K562 (cell line): ENCODE measurements around the gene CDKN2B-AS1. TPM values are rescaled to one million over a fixed set of nuclear protein-coding genes. Genes with fewer than 3 reads are reported as not detected.

Experiments used
- CBX3 ChIP-seq, 2 experiments: IDR thresholded peaks; 1 replicate in 1 of 2; 2 replicates in 1 of 2; pipeline ENCODE4 v1.6.1; 2012; ENCODE audit warnings: inconsistent platforms in 2 of 2, low read length in 2 of 2, borderline replicate concordance in 1 of 2, control low read depth in 1 of 2
- E2F4 ChIP-seq: sonication (generic); formaldehyde crosslinking; IDR thresholded peaks from 2 replicates; pipeline ENCODE4 v1.8.0; 2022; ENCODE audit warnings: mild to moderate bottlenecking, low read depth, missing genetic modification reagents
- GATAD2A ChIP-seq: fragments of 450-650 bp; IDR thresholded peaks from 2 replicates; pipeline ENCODE4 v1.6.1; 2017
- IRF9 ChIP-seq: fragments of 450-650 bp; IDR thresholded peaks from 2 replicates; pipeline ENCODE4 v1.6.1; 2016; ENCODE audit warnings: missing biosample characterization, missing genetic modification characterization
- SIX5 ChIP-seq, 2 experiments: IDR thresholded peaks; 2 replicates each; pipeline ENCODE4 v1.6.1; 2011; ENCODE audit warnings: low read length in 2 of 2, borderline replicate concordance in 1 of 2, low read depth in 1 of 2, mild to moderate bottlenecking in 1 of 2, moderate library complexity in 1 of 2; ENCODE audit not compliant: insufficient read depth in 1 of 2
- TCF7L2 ChIP-seq: fragments of 150-350 bp; IDR thresholded peaks from 2 replicates; pipeline ENCODE4 v1.6.1; 2016; ENCODE audit warnings: low read depth, mild to moderate bottlenecking, low read length, moderate library complexity
- TOE1 ChIP-seq, 2 experiments: fragments of 450-650 bp in 1 of 2; sonication (generic) in 1 of 2; formaldehyde crosslinking in 1 of 2; IDR thresholded peaks; 2 replicates each; pipeline versions ENCODE4 v1.7.1 to v1.8.0; 2016 to 2022; ENCODE audit warnings: borderline replicate concordance in 2 of 2, mild to moderate bottlenecking in 2 of 2, antibody characterized with exemption in 1 of 2, inconsistent platforms in 1 of 2, low read depth in 1 of 2, missing genetic modification reagents in 1 of 2, moderate library complexity in 1 of 2
- ZNF764 ChIP-seq: fragments of 250-450 bp; sonication (Bioruptor Pico); IDR thresholded peaks from 2 replicates; pipeline ENCODE4 v1.4.0; 2020; ENCODE audit warnings: low read depth, mild to moderate bottlenecking, moderate library complexity
- polyA plus RNA-seq, 8 experiments: library from polyadenylated mRNA; depleted of rRNA in 4 of 8; stranded (reverse) in 5 of 8; unstranded in 3 of 8; fragments of >200 nt; fragmentation: Nextera tagmentation in 2 of 8; fragmentation: Illumina TruSeq in 1 of 8; extraction: Ambion mirVana in 2 of 8; extraction: Trizol in 1 of 8; gene quantifications; 2 replicates each; pipeline versions ENCODE4 v1.2.1 to v1.2.3, GENCODE V29; 2011 to 2014; ENCODE audit warnings: inconsistent platforms in 1 of 8, missing spikeins in 1 of 8
- total RNA-seq, 7 experiments: library from RNA; depleted of rRNA in 6 of 7; stranded (reverse); fragments of >200 nt in 6 of 7; fragmentation: Illumina TruSeq in 2 of 7; extraction: Trizol in 2 of 7; gene quantifications; 2 replicates each; pipeline versions ENCODE4 v1.2.1 to v1.2.3, GENCODE V29; 2011 to 2021; ENCODE audit warnings: low replicate concordance in 1 of 7
- TF ChIP-seq, protein P1 (sequence below): fragments of 450-650 bp; IDR thresholded peaks from 2 replicates; pipeline ENCODE4 v1.6.1; 2016; ENCODE audit warnings: mild to moderate bottlenecking, moderate library complexity

CDKN2B-AS1 gene
- total and polyA plus RNA-seq, 9 of the 15 experiments (the other 6 are each of a cell fraction or from before 2014, with no cell fraction given), result not detected

GRCh38 chr9:21974722-21975409 is 19.7 kb upstream of the CDKN2B-AS1 start (continued):
- TF ChIP-seq, protein P1, sequence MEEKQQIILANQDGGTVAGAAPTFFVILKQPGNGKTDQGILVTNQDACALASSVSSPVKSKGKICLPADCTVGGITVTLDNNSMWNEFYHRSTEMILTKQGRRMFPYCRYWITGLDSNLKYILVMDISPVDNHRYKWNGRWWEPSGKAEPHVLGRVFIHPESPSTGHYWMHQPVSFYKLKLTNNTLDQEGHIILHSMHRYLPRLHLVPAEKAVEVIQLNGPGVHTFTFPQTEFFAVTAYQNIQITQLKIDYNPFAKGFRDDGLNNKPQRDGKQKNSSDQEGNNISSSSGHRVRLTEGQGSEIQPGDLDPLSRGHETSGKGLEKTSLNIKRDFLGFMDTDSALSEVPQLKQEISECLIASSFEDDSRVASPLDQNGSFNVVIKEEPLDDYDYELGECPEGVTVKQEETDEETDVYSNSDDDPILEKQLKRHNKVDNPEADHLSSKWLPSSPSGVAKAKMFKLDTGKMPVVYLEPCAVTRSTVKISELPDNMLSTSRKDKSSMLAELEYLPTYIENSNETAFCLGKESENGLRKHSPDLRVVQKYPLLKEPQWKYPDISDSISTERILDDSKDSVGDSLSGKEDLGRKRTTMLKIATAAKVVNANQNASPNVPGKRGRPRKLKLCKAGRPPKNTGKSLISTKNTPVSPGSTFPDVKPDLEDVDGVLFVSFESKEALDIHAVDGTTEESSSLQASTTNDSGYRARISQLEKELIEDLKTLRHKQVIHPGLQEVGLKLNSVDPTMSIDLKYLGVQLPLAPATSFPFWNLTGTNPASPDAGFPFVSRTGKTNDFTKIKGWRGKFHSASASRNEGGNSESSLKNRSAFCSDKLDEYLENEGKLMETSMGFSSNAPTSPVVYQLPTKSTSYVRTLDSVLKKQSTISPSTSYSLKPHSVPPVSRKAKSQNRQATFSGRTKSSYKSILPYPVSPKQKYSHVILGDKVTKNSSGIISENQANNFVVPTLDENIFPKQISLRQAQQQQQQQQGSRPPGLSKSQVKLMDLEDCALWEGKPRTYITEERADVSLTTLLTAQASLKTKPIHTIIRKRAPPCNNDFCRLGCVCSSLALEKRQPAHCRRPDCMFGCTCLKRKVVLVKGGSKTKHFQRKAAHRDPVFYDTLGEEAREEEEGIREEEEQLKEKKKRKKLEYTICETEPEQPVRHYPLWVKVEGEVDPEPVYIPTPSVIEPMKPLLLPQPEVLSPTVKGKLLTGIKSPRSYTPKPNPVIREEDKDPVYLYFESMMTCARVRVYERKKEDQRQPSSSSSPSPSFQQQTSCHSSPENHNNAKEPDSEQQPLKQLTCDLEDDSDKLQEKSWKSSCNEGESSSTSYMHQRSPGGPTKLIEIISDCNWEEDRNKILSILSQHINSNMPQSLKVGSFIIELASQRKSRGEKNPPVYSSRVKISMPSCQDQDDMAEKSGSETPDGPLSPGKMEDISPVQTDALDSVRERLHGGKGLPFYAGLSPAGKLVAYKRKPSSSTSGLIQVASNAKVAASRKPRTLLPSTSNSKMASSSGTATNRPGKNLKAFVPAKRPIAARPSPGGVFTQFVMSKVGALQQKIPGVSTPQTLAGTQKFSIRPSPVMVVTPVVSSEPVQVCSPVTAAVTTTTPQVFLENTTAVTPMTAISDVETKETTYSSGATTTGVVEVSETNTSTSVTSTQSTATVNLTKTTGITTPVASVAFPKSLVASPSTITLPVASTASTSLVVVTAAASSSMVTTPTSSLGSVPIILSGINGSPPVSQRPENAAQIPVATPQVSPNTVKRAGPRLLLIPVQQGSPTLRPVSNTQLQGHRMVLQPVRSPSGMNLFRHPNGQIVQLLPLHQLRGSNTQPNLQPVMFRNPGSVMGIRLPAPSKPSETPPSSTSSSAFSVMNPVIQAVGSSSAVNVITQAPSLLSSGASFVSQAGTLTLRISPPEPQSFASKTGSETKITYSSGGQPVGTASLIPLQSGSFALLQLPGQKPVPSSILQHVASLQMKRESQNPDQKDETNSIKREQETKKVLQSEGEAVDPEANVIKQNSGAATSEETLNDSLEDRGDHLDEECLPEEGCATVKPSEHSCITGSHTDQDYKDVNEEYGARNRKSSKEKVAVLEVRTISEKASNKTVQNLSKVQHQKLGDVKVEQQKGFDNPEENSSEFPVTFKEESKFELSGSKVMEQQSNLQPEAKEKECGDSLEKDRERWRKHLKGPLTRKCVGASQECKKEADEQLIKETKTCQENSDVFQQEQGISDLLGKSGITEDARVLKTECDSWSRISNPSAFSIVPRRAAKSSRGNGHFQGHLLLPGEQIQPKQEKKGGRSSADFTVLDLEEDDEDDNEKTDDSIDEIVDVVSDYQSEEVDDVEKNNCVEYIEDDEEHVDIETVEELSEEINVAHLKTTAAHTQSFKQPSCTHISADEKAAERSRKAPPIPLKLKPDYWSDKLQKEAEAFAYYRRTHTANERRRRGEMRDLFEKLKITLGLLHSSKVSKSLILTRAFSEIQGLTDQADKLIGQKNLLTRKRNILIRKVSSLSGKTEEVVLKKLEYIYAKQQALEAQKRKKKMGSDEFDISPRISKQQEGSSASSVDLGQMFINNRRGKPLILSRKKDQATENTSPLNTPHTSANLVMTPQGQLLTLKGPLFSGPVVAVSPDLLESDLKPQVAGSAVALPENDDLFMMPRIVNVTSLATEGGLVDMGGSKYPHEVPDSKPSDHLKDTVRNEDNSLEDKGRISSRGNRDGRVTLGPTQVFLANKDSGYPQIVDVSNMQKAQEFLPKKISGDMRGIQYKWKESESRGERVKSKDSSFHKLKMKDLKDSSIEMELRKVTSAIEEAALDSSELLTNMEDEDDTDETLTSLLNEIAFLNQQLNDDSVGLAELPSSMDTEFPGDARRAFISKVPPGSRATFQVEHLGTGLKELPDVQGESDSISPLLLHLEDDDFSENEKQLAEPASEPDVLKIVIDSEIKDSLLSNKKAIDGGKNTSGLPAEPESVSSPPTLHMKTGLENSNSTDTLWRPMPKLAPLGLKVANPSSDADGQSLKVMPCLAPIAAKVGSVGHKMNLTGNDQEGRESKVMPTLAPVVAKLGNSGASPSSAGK, result no peak
- TF ChIP-seq TCF7L2 (no peak), SIX5 (IDR thresholded peaks at IDR 0.05; ENCODE audit: borderline replicate concordance in 1 of 2, insufficient read depth in 1 of 2, low read depth in 1 of 2, low read length in 2 of 2) (no peak), IRF9 (tag) (no peak), ZNF764 (CRISPR knock-in tag) (no peak), TOE1 (IDR thresholded peaks at IDR 0.05; ENCODE audit: borderline replicate concordance) (no peak), TOE1 (CRISPR knock-in tag; IDR thresholded peaks at IDR 0.05; ENCODE audit: borderline replicate concordance, low read depth) (no peak), CBX3 (IDR thresholded peaks at IDR 0.05; ENCODE audit: borderline replicate concordance in 1 of 2, low read length in 2 of 2) (no peak), GATAD2A (no peak), E2F4 (no peak)
